ENCODE results near the gene GLCCI1. TPM values are rescaled to one million over a fixed set of nuclear protein-coding genes. Genes with fewer than 3 reads are reported as not detected.

Gene GLCCI1
- total RNA-seq, 1 donor from 2014 or later: 0.21 TPM

- no peaks in the 10 kb centered on the region for H3K27me3 ChIP-seq
- H3K9me3 ChIP-seq: no peaks in the 10 kb centered on the region
- TF ChIP-seq CTCF (IDR thresholded peaks at IDR 0.05): no peak
- intact Hi-C loops (cut with DNase I): no loop called here
- DNase-seq (ENCODE audit: low spot score in 2 of 2): no peak
- H3K27ac ChIP-seq: no peak overlapping the region
- peaks cover 0 to 9% of the 10 kb centered on the region in 2 donors for H3K4me1 ChIP-seq
- peak overlapping the region in 1 of 2 donors; percentile 99 for H3K4me3 ChIP-seq
- H3K36me3 ChIP-seq: no peaks in the 10 kb centered on the region
Observed at GRCh38 chr7:7971308-7972040, 2.9 kb downstream of the GLCCI1 start.

- Histone ChIP-seq H3K27ac (no peak overlapping the region), H3K36me3 (no peaks in the 10 kb centered on the region), H3K4me1 (peaks cover 0 to 9% of the 10 kb centered on the region in 2 donors), H3K27me3 (no peaks in the 10 kb centered on the region), H3K4me3 (peak overlapping the region in 1 of 2 donors; percentile 99), H3K9me3 (no peaks in the 10 kb centered on the region)
- TF ChIP-seq CTCF (IDR thresholded peaks at IDR 0.05): no peak
- intact Hi-C loops (cut with DNase I): no loop called here
- DNase-seq (ENCODE audit: low spot score in 2 of 2): no peak
Observed at GRCh38 chr7:7972128-7972527, 3.5 kb downstream of the GLCCI1 start.

- Histone ChIP-seq H3K36me3 (no peaks in the 10 kb centered on the region), H3K4me3 (no peak overlapping the region), H3K27ac (no peak overlapping the region), H3K9me3 (no peaks in the 10 kb centered on the region), H3K4me1 (peaks cover 0 to 8% of the 10 kb centered on the region in 2 donors), H3K27me3 (no peaks in the 10 kb centered on the region)
- no peak for DNase-seq (ENCODE audit: low spot score in 2 of 2)
- intact Hi-C loops (cut with DNase I): no loop called here
- no peak for TF ChIP-seq CTCF (IDR thresholded peaks at IDR 0.05)
Observed at GRCh38 chr7:7972922-7973594, 4.5 kb downstream of the GLCCI1 start.

GRCh38 chr7:7976677-7977076 is 8.1 kb downstream of the GLCCI1 start:
- H3K9me3 ChIP-seq: no peaks in the 10 kb centered on the region
- no peaks in the 10 kb centered on the region for H3K27me3 ChIP-seq
- H3K36me3 ChIP-seq: no peaks in the 10 kb centered on the region
- intact Hi-C loops (cut with DNase I): no loop called here
- TF ChIP-seq CTCF (IDR thresholded peaks at IDR 0.05): no peak
- no peak for DNase-seq (ENCODE audit: low spot score in 2 of 2)
- H3K4me1 ChIP-seq: peaks cover 0 to 6% of the 10 kb centered on the region in 2 donors
- no peak overlapping the region for H3K4me3 ChIP-seq
- no peak overlapping the region for H3K27ac ChIP-seq

- Histone ChIP-seq H3K4me3 (no peak overlapping the region), H3K27ac (no peak overlapping the region), H3K4me1 (peaks cover 0 to 3% of the 10 kb centered on the region in 2 donors), H3K36me3 (no peaks in the 10 kb centered on the region), H3K9me3 (no peaks in the 10 kb centered on the region), H3K27me3 (no peaks in the 10 kb centered on the region)
- intact Hi-C loops (cut with DNase I): no loop called here
- no peak for DNase-seq (ENCODE audit: low spot score in 2 of 2)
- TF ChIP-seq CTCF (IDR thresholded peaks at IDR 0.05): no peak
Observed at GRCh38 chr7:7977774-7978173, 9.2 kb downstream of the GLCCI1 start.

Data from ascending aorta (tissue), 2 donors.